Neuron (in vitro differentiated cells): ENCODE results near the gene ADRB2.

Experiments
- H2AFZ ChIP-seq: one replicate; pipeline ENCODE4 v1.6.1; 2013; ENCODE audit warnings: low read depth, mild to moderate bottlenecking, inconsistent platforms, low read length, moderate library complexity
- H3K27me3 ChIP-seq: one replicate; pipeline ENCODE4 v1.6.1; 2013; ENCODE audit warnings: low read length; ENCODE audit not compliant: insufficient read depth
- H3K36me3 ChIP-seq: one replicate; pipeline ENCODE4 v1.6.1; 2013; ENCODE audit warnings: low read length; ENCODE audit not compliant: insufficient read depth
- H3K4me1 ChIP-seq: one replicate; pipeline ENCODE4 v1.6.1; 2013; ENCODE audit warnings: low read length; ENCODE audit not compliant: insufficient read depth
- H3K4me3 ChIP-seq: 2 replicates; pipeline ENCODE4 v1.5.1; 2013; ENCODE audit warnings: mild to moderate bottlenecking, low read length, moderate library complexity
- H3K9me3 ChIP-seq: one replicate; pipeline ENCODE4 v1.6.1; 2013; ENCODE audit warnings: low read length

ADRB2 gene

GRCh38 chr5:148826053-148826738, at the start of gene ADRB2:
Gene ADRB2, plus strand, starts transcription at chr5:148826611. Its CDS starts 221 bp downstream, at chr5:148826832.
- Histone ChIP-seq H3K36me3 (no peaks in the 10 kb centered on the region), H3K27me3 (peaks cover 18% of the 10 kb centered on the region), H3K9me3 (no peaks in the 10 kb centered on the region), H3K4me1 (peaks cover 2% of the 10 kb centered on the region), H2AFZ (peak within 1 kb of the TSS; percentile 54), H3K4me3 (peak within 1 kb of the TSS; percentile 40)

- H3K36me3 ChIP-seq: no peaks in the 10 kb centered on the region
- no peak overlapping the region for H3K4me3 ChIP-seq
- H3K4me1 ChIP-seq: no peaks in the 10 kb centered on the region
- H3K9me3 ChIP-seq: no peaks in the 10 kb centered on the region
- H3K27me3 ChIP-seq: no peaks in the 10 kb centered on the region
- H2AFZ ChIP-seq: no peak overlapping the region
These were observed 49.6 kb upstream of the ADRB2 start for GRCh38 chr5:148776780-148777179.

- H3K27me3 ChIP-seq: no peaks in the 10 kb centered on the region
- no peaks in the 10 kb centered on the region for H3K9me3 ChIP-seq
- H3K36me3 ChIP-seq: no peaks in the 10 kb centered on the region
These were observed 47.5 kb upstream of the ADRB2 start for GRCh38 chr5:148778882-148779281.

GRCh38 chr5:148780711-148781110, 45.7 kb upstream of the ADRB2 start:
- H3K36me3 ChIP-seq: no peaks in the 10 kb centered on the region
- no peak overlapping the region for H2AFZ ChIP-seq
- no peaks in the 10 kb centered on the region for H3K9me3 ChIP-seq
- H3K27me3 ChIP-seq: no peaks in the 10 kb centered on the region
- H3K4me1 ChIP-seq: no peaks in the 10 kb centered on the region
- no peak overlapping the region for H3K4me3 ChIP-seq

More at GRCh38 chr5:148778882-148779281, 47.5 kb upstream of the ADRB2 start:
- Histone ChIP-seq H3K4me1 (no peaks in the 10 kb centered on the region), H3K4me3 (no peak overlapping the region), H2AFZ (no peak overlapping the region)

GRCh38 chr5:148781766-148782165, 44.6 kb upstream of the ADRB2 start:
- H3K9me3 ChIP-seq: no peaks in the 10 kb centered on the region
- H2AFZ ChIP-seq: no peak overlapping the region
- no peak overlapping the region for H3K4me3 ChIP-seq
- no peaks in the 10 kb centered on the region for H3K27me3 ChIP-seq
- no peaks in the 10 kb centered on the region for H3K36me3 ChIP-seq
- H3K4me1 ChIP-seq: no peaks in the 10 kb centered on the region

- Histone ChIP-seq H2AFZ (no peak overlapping the region), H3K27me3 (no peaks in the 10 kb centered on the region), H3K4me3 (no peak overlapping the region), H3K4me1 (no peaks in the 10 kb centered on the region), H3K36me3 (no peaks in the 10 kb centered on the region), H3K9me3 (no peaks in the 10 kb centered on the region)
These were observed 41.2 kb upstream of the ADRB2 start for GRCh38 chr5:148785223-148785622.

GRCh38 chr5:148786456-148786855, 40.0 kb upstream of the ADRB2 start:
- Histone ChIP-seq H3K27me3 (no peaks in the 10 kb centered on the region), H2AFZ (no peak overlapping the region), H3K4me1 (no peaks in the 10 kb centered on the region), H3K36me3 (no peaks in the 10 kb centered on the region), H3K4me3 (no peak overlapping the region), H3K9me3 (no peaks in the 10 kb centered on the region)

- no peaks in the 10 kb centered on the region for H3K9me3 ChIP-seq
- no peaks in the 10 kb centered on the region for H3K27me3 ChIP-seq
- H3K36me3 ChIP-seq: no peaks in the 10 kb centered on the region
- H3K4me3 ChIP-seq: no peak overlapping the region
- no peaks in the 10 kb centered on the region for H3K4me1 ChIP-seq
- H2AFZ ChIP-seq: no peak overlapping the region
These were observed 37.8 kb upstream of the ADRB2 start for GRCh38 chr5:148788636-148789035.

- H3K4me3 ChIP-seq: no peak overlapping the region
- no peaks in the 10 kb centered on the region for H3K36me3 ChIP-seq
These were observed 35.7 kb upstream of the ADRB2 start for GRCh38 chr5:148790545-148791333.

GRCh38 chr5:148791334-148791667, 35.1 kb upstream of the ADRB2 start:
- H3K27me3 ChIP-seq: no peaks in the 10 kb centered on the region
- H3K36me3 ChIP-seq: no peaks in the 10 kb centered on the region
- H2AFZ ChIP-seq: no peak overlapping the region
- H3K9me3 ChIP-seq: no peaks in the 10 kb centered on the region
- H3K4me3 ChIP-seq: no peak overlapping the region
- H3K4me1 ChIP-seq: no peaks in the 10 kb centered on the region

More at GRCh38 chr5:148790545-148791333, 35.7 kb upstream of the ADRB2 start:
- H3K9me3 ChIP-seq: no peaks in the 10 kb centered on the region
- H3K27me3 ChIP-seq: no peaks in the 10 kb centered on the region
- no peak overlapping the region for H2AFZ ChIP-seq
- no peaks in the 10 kb centered on the region for H3K4me1 ChIP-seq

GRCh38 chr5:148791696-148792095, 34.7 kb upstream of the ADRB2 start:
- Histone ChIP-seq H3K27me3 (no peaks in the 10 kb centered on the region), H3K36me3 (no peaks in the 10 kb centered on the region), H3K4me3 (no peak overlapping the region), H2AFZ (no peak overlapping the region), H3K9me3 (no peaks in the 10 kb centered on the region), H3K4me1 (no peaks in the 10 kb centered on the region)

- H3K27me3 ChIP-seq: no peaks in the 10 kb centered on the region
- H3K4me3 ChIP-seq: no peak overlapping the region
- no peak overlapping the region for H2AFZ ChIP-seq
- no peaks in the 10 kb centered on the region for H3K36me3 ChIP-seq
- no peaks in the 10 kb centered on the region for H3K4me1 ChIP-seq
- H3K9me3 ChIP-seq: no peaks in the 10 kb centered on the region
These were observed 33.7 kb upstream of the ADRB2 start for GRCh38 chr5:148792744-148793143.

GRCh38 chr5:148793261-148793660, 33.1 kb upstream of the ADRB2 start:
- no peak overlapping the region for H3K4me3 ChIP-seq
- no peaks in the 10 kb centered on the region for H3K4me1 ChIP-seq
- no peak overlapping the region for H2AFZ ChIP-seq
- no peaks in the 10 kb centered on the region for H3K9me3 ChIP-seq
- H3K27me3 ChIP-seq: no peaks in the 10 kb centered on the region
- no peaks in the 10 kb centered on the region for H3K36me3 ChIP-seq
